ENCODE data around the gene SOS2.

SOS2 gene

GRCh38 chr14:50113381-50114035 lies 117.9 kb downstream of the SOS2 start:
- DNase-seq: peak; percentile 41

- no peak for DNase-seq
Measured at GRCh38 chr14:50110323-50111037, 120.9 kb downstream of the SOS2 start.

DNA sequence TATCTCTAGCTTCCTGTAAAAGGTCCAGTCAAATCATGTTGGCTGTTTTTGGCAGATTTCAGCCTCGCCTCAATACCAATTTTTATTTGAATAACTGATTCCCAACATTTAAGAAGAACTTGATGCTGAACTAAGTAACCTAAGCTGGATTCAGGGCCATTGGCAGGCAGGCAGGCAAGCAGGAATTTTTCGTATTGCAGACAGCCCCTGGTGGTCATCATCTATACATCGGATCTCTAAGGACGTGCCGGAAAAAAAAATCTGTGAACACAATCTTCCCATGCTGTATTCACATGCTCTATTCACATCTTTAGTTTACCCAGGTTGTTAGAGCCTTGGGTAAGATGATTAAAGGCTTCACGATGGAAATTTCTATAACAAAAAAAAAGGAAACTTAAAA lies 122.0 kb downstream of the SOS2 start:
- no peak for DNase-seq

GRCh38 chr14:50107850-50108249 lies 123.5 kb downstream of the SOS2 start:
- no peak for DNase-seq

DNA sequence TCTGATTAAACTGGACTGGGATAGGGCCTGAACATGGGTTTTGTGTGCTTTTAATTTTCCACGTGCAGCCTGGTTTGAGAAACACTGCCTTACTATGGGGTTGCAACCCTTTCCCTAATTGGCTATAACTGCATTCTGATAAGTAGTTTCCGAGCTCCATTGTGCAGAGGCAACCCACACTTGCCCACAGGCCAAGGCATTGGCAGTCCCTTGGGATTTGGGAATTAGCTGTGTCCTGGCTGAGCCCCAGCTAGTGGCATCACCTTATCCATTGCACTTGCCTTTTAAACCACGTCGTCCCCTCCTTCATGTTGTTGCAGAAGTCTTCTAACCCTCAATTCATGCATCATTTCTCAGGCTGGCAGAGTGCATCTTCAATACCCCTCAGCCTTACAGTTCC lies 125.2 kb downstream of the SOS2 start:
- no peak for DNase-seq

DNA sequence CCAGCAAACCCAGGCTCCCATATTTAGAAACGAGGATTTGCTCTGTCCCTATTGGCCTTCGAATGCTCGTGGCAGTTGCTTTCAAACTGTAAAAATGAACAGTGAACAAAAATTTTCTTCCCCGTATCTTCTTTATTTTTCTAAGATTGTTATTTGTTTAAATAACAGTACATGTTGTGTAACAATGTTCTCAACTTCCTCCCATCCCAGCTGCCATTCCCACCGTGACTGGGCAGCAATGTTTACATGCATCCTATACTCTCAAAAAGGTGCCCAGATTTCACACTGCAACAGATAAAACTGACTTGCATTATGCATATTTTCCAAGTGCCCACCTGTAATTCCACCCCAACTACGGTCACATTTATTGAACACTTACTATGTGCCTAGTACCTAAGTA lies 127.8 kb downstream of the SOS2 start:
- no peak for DNase-seq

GRCh38 chr14:50101417-50101816 lies 130.0 kb downstream of the SOS2 start:
- no peak for DNase-seq

- no peak for DNase-seq
Measured at GRCh38 chr14:50100805-50101204, 130.6 kb downstream of the SOS2 start.

- no peak for DNase-seq
Measured at GRCh38 chr14:50099335-50099734, 132.0 kb downstream of the SOS2 start.

- DNase-seq: peak; percentile 58
Measured at GRCh38 chr14:50095895-50096294, 135.5 kb downstream of the SOS2 start.

GRCh38 chr14:50094056-50094755 lies 137.2 kb downstream of the SOS2 start:
- no peak for DNase-seq

DNA sequence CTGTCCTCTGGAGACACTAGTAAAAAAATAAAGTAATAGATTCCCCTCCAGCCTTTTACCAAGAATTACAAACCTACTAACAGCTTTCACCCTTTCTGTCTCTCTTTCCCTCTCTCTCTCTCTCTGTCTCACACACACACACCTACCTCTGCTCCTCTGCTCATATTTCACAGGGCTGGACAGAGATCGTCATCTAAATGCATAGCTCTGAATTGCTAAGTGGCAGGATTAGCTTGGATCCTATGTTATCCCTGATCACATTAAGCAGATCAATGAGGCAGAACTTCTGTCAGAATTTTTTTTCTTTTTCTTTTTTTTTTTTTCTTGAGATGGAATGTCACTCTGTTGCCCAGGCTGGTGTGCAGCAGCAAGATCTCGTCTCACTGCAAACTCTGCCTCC lies 137.9 kb downstream of the SOS2 start:
- no peak for DNase-seq

DNA sequence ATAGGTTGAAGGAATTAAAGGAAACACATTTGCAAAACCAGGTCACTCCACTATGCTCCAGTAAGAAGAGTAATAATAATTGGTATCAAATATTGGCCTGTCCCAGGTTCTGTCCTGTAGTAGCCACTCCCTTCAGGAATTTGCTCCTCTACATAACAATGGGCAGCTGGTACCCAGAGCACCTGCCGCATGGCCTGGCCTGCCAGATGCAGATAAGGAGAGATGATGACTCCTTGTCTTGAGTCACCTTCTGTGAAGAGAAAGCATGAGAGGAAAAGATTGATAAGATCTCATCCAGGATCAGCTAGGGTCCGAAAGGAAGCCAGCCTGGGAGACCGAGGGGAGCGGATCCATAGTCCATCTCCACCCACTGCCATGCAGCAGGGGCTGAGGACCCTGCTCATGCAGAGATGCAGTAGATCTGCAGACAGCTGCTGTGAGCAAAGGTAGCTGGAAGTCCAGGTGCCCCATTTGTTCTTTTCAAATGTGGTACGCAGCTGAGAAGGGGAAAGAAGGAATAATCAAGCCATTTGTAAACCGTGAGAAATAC lies 139.3 kb downstream of the SOS2 start:
- DNase-seq: no peak

GRCh38 chr14:50091240-50091913 lies 140.0 kb downstream of the SOS2 start:
- no peak for DNase-seq

DNA sequence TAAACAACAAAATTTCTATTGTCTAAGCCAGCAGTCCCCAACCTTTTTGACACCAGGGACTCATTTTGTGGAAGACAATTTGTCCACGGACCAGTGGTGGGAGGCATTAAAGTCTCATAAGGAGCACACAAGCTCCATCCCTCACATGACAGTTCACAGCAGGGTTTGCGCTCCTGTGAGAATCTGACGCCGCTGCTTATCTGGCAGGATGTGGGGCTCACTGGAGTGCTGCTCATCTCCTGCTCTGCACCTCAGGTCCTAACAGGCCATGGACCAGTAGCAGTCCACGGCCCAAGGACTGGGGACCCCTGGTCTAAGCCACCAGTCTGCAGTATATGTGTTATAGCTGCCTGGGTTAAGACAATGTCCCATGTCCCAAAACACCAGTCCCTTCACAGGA lies 142.2 kb downstream of the SOS2 start:
- peak; percentile 29 for DNase-seq

DNA sequence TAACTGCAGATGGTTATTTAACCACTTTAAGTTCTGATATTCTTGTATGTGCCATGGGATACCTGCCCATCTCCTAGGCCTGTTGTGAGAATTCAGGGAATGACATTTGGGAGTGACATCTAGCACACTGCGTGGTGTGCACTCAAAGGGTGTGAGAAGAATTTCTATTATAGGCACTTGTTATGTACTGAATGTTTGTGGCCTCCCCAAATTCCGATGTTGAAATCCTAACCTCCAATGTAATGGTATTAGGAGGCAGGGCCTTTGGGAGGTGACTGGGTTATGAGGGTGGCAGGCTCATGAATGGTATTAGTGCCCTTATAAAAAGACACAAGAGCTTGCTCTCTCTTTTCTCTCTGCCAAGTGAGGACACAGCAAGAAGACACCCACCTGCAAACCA lies 142.6 kb downstream of the SOS2 start:
- no peak for DNase-seq

- no peak for DNase-seq
Measured at GRCh38 chr14:50088117-50088515, 143.3 kb downstream of the SOS2 start.

GRCh38 chr14:50087341-50088116 lies 143.8 kb downstream of the SOS2 start:
- DNase-seq: peak; percentile 33

- DNase-seq: no peak
Measured at GRCh38 chr14:50086321-50086711, 145.1 kb downstream of the SOS2 start.

GRCh38 chr14:50085570-50086320 lies 145.6 kb downstream of the SOS2 start:
- DNase-seq: peak; percentile 51

DNA sequence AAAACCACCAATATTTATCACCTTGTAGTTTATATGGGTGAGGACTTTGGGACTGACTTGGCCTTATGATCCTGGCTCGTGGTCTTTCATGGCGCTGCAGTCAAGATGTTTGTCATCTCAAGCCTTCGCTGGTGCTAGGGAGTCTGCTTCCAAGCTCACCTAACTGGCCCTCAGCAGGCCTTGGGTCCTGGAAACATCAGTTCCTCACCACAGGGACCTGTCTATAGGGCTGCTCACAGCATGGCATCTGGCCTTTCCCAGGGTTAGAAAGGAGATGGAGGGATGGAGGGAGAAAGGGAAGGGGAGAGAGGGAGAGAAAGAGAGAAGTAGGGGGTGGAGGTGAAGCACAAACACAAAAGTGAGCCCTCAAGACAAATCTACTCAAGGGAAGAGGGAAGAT lies 146.7 kb downstream of the SOS2 start:
- no peak for DNase-seq
